KOPT-K1 (cell line): Measurements from ENCODE around the gene KDM1B.

Experiments
- H3K27ac ChIP-seq: fragments of 200-600 bp; sonication (generic); 2 replicates; pipeline ENCODE4 v1.5.1; 2016; ENCODE audit warnings: antibody characterized with exemption, mild to moderate bottlenecking, low read depth, low read length; ENCODE audit not compliant: poor library complexity, severe bottlenecking
- H3K36me3 ChIP-seq: fragments of 200-600 bp; sonication (generic); 2 replicates; pipeline ENCODE4 v1.5.1; 2017; ENCODE audit warnings: antibody characterized with exemption, mild to moderate bottlenecking, low read length, moderate library complexity; ENCODE audit not compliant: insufficient read depth
- H3K9me3 ChIP-seq: fragments of 200-600 bp; sonication (generic); 2 replicates; pipeline ENCODE4 v1.5.1; 2017; ENCODE audit warnings: antibody characterized with exemption, low read length, mild to moderate bottlenecking; ENCODE audit not compliant: insufficient read depth, poor library complexity, severe bottlenecking

The KDM1B gene

GRCh38 chr6:18265787-18266522 lies 110.7 kb downstream of the KDM1B start:
- Histone ChIP-seq H3K36me3 (peaks cover 16% of the 10 kb centered on the region), H3K27ac (no peak overlapping the region), H3K9me3 (peaks cover 13% of the 10 kb centered on the region)

DNA sequence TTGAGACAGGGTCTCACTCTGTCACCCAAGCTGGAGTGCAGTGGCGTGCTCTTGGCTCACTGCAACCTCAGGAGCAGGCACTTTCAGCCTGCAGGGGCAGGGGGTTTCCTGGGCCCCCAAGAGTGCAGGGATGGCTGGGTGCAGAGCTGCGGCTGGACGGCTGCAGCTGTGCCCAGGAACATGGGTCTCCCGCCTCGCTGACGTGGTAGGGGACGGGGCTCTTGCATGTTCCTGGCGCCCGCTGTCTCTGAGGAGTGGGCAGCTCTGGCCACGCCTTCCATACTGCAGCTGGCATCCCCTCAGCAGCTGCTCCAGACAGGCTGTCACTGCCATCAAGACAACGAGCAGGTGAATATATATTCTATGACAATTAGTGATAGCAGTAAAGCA lies 111.3 kb downstream of the KDM1B start:
- H3K9me3 ChIP-seq, result peaks cover 13% of the 10 kb centered on the region
- no peak overlapping the region for H3K27ac ChIP-seq

DNA sequence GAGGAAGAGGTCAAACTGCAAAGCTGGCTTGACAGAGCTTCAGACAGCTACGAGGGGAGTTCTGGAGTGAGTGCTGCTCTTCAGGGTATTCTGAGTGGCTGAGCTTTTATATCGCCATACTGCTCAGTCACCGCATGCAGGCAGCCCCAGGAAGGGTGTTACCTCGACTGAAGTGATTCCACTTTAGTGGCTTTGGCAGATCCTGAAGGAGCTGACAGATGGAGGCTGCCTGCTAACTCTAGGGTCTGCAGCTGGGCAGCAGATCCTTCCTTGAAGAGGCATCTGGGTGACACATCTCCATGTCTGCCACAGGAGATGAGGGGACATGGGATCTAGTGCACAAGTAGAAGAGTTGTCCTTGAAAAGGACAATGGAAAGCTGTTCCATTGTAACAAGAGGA lies 112.8 kb downstream of the KDM1B start:
- Histone ChIP-seq H3K27ac (no peak overlapping the region), H3K9me3 (peaks cover 13% of the 10 kb centered on the region), H3K36me3 (no peaks in the 10 kb centered on the region)

More for the DNA sequence above, 111.3 kb downstream of the KDM1B start:
- H3K36me3 ChIP-seq, result peaks cover 10% of the 10 kb centered on the region

DNA sequence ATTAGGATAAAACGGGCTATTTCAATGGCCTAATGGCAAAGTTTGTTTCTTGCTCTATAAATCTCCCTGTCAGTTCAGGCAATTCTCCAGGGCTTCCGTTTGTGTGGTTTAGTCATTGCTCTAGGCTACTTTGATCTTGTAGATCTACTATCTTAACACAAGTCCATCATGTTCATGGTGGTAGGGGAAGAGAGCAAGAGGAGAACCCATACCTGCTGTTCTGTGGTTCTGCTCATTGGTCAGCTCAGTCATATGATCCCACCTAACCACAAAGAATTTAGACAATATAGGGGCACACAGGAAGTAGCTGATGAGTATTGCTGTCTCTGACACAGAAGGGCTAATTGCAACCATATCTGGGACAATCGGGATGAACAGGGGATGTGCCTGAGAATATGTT lies 114.0 kb downstream of the KDM1B start:
- Histone ChIP-seq H3K9me3 (peaks cover 13% of the 10 kb centered on the region), H3K27ac (no peak overlapping the region), H3K36me3 (no peaks in the 10 kb centered on the region)

DNA sequence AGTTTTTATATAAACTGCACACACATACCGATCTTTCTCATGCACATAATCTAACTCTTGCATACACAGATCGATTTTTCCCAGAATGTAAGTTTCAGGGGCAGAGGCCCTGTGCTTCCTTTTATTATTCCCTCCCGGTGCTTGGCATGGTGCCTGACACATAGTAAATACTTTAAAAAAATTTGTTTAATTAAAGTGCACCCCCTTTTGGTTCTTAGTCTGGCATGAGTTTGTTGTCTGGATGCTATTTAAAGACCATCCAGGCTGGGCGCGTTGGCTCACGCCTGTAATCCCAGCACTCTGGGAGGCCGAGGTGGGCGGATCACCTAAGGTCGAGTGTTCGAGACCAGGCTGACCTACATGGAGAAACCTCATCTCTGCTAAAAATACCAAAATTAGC lies 114.5 kb downstream of the KDM1B start:
- peaks cover 13% of the 10 kb centered on the region for H3K9me3 ChIP-seq
- H3K27ac ChIP-seq, result no peak overlapping the region
- no peaks in the 10 kb centered on the region for H3K36me3 ChIP-seq

- Histone ChIP-seq H3K27ac (no peak overlapping the region), H3K36me3 (no peaks in the 10 kb centered on the region), H3K9me3 (peaks cover 12% of the 10 kb centered on the region)
Measured at GRCh38 chr6:18270216-18270615, 115.0 kb downstream of the KDM1B start.
